ENCODE measurements around the gene CEP41.
"Not testable (repeated sequence)": the region's sequence is repeated elsewhere in the genome, so short reads cannot be mapped to it uniquely, and the experiment has no call there.

Gene CEP41

DNA sequence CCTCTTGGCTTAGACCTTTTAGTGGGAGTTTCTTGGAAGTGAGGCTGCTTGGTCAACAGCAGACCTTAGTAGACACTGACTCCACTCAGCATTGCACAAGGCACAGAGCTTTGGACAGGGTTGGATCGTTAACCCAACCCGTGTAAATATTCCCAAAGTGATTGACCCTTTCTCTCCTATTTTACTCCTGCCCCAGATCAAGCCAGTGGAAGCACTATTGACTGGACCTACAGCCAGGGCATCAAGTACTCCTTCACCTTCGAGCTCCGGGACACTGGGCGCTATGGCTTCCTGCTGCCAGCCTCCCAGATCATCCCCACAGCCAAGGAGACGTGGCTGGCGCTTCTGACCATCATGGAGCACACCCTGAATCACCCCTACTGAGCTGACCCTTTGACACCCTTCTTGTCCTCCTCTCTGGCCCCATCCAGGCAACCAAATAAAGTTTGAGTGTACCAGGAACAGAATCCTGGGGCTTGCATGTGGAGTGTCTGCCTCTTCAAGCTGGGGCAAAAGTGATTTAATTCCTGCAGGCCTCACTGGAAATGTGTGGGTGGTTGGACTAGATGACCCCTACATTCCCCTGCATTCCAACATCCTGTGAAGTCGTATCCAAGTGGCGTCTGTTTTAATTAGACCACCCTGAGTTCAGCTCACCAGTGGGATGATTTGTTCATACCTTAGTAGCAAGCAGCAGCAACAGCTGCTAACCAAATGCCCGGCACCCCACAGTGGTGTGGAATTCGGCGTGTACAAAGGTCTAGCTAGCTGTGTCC lies 53.0 kb downstream of the CEP41 start:
- no peak for DNase-seq (ENCODE audit: low read depth in 2 of 2)

DNA sequence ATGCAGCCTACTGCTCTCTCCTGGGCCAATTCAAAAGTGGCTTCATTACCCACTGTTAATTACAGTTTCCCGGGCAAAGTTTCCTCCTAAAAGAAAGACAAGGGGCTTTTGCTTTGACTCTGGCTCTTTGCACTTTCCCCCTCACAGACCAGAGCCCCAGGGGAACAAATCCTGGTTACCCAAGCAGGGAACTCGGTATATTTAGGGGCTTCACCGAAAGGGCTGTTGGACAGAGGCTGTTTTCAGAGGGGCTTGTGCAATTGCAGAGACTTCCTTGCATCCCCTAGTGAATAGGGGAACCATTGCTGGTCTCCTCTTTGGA lies 53.5 kb downstream of the CEP41 start:
- DNase-seq (ENCODE audit: low read depth in 2 of 2) = no peak

DNA sequence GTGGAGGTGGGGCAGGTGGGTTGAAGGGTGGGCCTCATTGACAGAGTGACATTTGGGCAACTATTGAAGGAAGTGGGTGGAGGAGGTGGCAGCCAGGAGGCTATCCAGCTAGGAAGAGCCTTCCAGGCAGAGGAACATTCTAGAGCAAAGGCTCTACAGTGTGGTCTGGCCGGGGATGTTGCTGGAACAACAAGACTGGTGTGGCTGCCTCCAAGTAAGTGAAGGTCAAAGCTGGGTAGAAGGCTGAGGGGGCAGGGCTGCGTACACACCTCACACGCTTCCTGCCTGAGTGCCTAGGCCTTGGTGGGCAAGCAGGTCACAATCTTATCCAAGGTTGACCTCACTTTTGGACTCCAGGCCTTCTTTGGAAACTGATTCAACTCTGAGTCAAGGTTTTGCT lies 53.9 kb downstream of the CEP41 start:
- no peak for DNase-seq (ENCODE audit: low read depth in 2 of 2)

DNA sequence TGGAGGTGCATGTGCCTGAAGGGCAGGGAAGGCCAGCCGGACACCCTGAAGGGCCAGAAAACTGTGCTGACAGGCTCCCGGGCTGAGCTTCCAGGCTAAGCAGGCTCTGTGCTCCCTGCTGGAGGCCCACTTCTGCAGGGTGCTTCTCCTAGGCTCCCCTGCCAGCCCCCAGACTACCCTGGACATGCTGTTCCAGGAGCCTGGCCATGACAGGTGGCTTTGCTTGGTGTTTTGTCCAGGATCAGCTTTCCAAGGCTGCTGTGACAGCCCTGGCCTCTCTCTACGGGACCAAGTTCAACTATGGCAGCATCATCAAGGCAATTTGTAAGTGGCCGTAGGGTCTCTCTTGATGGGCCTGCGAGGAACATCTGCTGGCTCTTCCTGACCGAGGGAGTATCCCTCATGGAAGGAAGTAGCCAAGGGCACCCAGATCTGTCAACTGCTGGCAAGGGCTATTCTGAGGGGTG lies 55.2 kb downstream of the CEP41 start:
- no peak for DNase-seq (ENCODE audit: low read depth in 2 of 2)

DNA sequence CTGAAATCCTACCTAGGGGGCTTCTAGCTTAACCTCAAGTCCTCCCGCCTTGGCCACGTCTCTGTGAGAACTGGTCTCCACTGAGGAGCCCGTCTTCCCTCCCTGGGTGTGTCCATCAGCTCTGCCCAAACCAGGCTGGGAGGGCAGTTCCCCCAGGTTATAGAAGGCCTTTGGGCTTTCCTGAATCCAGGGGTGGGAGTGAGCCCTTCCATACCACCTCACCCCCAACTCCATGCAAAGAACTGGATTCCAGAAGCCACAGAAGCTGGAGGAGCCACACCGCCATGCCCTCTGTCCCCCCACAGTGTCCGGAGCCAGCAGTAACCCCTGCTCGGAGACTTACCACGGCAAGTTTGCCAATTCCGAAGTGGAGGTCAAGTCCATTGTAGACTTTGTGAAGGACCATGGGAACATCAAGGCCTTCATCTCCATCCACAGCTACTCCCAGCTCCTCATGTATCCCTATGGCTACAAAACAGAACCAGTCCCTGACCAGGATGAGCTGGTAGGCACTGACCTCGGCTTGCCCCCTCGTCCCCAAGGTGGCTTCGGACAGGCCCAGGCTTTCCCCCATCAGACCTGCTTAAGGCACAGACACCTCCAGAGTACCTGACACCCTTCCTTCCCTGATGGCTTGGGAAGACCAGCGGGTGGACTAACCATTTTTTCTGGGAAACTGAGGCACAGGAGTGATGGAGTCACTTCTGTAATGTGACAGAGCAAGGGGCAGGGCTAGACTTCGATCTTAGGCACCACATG lies 55.8 kb downstream of the CEP41 start:
- DNase-seq (ENCODE audit: low read depth in 2 of 2) = no peak

DNA sequence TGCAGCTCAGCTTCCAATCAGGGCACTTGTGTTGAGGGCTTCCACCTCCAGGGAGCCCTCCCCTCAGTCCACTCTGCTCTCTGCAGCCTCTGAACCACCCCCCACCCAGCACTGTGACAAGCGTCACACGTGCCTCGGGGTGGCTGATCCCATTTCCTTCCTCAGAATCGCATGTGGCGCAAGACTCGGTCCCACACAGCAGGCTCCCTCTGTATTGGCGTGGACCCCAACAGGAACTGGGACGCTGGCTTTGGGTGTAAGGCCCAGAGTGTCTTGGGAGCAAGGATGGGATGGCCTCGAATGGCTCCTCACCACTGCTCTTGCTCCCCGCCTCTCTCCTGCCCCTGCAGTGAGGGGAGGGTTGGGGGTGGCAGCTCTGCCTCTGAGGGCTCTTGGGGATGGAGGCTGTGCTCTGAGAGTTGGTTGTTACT lies 56.4 kb downstream of the CEP41 start:
- no peak for DNase-seq (ENCODE audit: low read depth in 2 of 2)

DNA sequence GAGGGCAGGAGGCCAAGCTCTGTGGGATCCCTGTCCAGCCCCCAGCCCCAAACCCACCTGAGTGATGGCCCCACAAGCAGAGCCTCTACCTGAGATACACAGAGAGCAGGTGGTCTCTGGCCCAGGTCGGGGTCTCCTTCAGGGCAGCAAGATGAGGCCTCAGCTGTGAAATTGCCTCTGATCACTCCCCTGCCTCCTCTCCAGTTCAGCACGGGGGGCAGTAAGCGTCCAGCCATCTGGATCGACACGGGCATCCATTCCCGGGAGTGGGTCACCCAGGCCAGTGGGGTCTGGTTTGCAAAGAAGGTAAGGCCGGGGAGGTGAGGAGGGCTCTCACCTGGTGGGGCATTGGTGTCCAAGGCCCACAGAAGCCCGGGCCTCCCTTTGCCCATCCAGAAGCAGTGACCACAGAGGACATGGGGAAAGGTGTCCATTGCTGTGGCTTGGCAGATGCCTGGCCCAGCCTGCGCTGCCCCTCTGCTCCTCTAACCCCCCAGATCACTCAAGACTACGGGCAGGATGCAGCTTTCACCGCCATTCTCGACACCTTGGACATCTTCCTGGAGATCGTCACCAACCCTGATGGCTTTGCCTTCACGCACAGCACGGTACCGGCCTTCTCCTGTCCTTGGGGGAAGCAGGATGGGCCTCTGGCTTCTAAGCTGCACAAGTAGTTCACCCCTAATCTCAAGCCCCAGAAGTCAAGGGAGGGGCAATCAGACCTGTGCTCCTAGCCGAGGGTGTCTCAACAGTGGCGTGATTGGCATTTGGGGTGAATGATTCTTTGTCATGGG lies 57.4 kb downstream of the CEP41 start:
- DNase-seq (ENCODE audit: low read depth in 2 of 2) = no peak

DNA sequence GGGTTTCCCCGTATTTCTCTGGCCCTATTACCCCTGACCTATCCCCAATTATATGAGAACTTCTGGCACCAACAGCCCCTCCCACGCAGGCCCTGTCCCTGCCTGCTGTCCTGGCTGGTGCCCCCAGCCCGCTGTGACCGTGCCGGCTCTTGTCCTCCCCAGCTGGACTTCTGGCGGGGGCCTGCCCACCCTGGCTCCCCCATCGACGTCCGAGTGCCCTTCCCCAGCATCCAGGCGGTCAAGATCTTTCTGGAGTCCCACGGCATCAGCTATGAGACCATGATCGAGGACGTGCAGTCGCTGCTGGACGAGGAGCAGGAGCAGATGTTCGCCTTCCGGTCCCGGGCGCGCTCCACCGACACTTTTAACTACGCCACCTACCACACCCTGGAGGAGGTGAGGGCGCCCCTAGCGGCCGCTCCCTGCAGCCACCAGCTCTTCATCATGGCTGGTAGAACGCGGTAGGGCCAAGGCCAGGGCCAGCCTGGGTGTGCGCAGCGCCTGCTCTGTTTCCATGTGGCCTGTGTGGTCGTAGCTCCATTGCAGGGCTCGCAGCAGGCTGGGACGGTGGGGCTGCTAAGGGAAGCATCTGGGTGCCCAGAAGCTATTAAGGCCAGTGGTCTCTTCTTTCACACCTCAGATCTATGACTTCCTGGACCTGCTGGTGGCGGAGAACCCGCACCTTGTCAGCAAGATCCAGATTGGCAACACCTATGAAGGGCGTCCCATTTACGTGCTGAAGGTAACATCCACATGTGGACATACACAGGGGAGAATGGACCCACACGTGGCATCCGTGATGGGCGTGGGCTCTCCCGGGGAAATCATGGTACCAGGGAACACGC lies 59.1 kb downstream of the CEP41 start:
- DNase-seq (ENCODE audit: low read depth in 2 of 2) = no peak

DNA sequence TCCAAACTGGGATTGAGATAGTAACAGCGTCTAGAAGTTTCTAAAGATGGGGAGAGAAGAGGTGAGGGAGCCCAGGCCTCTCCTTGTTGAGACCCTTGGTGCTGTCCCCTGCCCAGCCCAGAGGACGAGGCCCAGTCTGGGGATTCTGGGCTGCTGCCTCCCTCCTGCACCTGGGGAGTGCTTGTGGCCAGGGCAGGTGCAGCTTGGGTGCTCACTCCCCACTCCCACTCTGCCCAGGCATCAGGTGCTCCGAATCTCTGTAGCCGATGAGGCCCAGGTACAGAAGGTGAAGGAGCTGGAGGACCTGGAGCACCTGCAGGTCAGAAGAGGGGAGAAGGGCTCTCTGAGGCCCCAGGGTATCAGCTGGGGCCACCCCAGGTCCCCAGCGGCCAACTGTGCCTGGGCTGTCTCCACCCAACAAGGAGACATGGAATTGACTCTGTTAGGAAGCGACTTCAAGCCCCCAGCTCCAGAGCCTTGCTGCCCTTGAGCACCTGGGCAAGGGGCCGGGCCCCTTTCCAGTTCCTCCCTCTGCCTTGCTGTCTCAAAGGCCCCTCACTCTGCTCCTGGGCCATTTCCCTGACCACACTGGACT lies 59.9 kb downstream of the CEP41 start:
- no peak for DNase-seq (ENCODE audit: low read depth in 2 of 2)

DNA sequence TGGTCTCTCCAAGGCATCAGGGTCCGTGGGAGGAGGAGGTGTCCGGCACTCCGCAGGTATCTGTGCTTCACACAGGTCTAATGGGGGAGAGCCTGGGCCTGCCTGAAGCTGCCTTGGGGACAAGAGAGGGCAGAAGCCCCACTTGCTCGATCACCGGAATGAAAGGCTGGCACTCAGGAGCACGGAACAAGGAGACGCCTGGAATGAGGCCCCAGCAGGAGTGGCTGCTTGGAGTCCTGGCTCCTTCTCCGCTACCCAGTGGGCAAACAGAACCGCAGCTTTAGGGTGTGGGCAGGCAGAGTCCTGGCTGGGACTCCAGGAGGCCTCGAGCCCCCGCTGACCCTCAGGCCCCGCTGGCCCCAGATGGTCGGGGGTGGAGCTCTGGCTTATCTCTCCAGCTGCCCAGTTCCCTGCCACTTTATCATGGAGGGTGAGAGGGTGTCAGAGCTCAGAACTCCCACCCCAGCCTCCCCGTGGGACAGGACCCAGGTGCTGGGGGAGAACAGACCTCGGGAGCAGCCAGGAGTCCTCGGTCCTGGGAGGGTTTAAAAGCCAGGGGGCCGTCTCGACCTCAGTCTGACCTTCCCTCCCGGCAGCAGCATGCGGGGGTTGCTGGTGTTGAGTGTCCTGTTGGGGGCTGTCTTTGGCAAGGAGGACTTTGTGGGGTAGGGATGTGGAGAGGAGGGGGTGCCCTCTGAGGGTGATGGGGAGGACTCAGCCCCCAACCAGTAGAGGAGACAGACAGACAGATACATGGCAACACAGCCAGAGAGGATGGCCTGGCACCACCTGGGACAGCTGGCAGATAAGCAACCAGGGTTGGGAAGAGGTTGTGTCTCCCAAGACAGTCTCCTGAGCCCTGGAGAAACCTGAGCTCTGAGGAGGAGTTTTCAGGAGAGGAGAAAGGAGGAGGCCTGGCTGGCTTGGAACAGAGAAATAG lies 60.6 kb downstream of the CEP41 start, which contains the start of gene CPA1:
Gene CPA1, plus strand, starts transcription at position 574 of the 940 bp plus-strand sequence. Its CDS starts 27 bp downstream, at position 601.
- DNase-seq (ENCODE audit: low read depth in 2 of 2) = no peak

DNA sequence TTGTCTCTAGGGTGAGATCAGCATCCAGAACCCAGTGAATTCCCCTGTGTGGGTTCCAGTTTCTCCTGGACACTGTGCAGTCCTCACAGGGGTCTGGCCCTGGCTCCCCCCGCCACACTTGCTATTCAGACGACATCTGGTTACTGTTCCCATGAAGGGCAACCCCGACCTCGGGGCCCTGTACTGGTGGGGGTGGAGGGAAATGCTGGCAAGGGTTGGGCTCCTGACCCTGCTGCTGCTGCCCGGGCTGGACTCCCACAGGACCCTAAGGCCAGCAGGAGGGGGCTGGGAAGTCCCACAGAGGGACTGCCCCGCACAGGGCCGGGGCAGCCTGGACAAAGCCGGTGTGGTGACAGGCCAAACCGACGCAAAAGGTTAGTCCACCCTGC lies 61.3 kb downstream of the CEP41 start:
- no peak for DNase-seq (ENCODE audit: low read depth in 2 of 2)

DNA sequence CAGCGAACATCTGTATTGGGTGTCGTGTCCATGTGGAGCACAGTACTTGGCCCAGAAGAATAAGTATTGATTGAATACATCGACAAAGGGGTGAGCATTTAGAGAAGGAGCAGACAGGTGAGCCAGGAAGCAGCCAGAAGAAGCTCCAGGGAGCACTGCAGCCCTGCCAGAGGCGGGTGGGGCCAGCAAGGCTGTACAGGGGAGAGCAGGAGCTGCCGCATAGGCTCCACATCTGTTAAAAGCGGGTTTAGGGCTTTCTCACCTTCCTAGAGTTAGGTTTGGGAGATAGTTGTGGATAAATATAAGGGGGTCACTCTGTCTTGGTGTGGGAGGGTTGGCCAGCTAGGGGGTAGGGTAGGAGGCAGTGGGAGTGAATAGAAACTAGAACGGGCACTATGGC lies 61.8 kb downstream of the CEP41 start:
- DNase-seq (ENCODE audit: low read depth in 2 of 2) = no peak

DNA sequence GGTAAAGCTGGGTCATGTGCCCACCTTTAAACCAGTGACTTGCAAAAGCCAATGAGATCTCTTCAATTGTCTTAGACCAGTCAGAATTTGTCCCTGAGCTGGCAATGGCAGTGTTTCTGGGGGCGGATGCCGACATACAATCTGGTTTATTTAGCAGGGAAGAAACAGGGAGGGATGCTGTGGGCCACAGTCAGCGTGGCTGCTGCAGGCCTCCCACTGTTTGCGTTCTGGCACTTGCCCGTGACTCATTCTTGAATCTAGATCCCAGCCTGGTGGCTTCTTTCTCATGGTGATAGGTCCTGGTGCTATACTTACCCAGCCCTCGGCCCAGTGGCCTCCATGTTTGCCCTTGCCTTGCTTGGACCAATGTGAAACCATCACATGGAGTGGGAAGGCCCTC lies 63.6 kb downstream of the CEP41 start:
- DNase-seq (ENCODE audit: low read depth in 2 of 2) = no peak

DNA sequence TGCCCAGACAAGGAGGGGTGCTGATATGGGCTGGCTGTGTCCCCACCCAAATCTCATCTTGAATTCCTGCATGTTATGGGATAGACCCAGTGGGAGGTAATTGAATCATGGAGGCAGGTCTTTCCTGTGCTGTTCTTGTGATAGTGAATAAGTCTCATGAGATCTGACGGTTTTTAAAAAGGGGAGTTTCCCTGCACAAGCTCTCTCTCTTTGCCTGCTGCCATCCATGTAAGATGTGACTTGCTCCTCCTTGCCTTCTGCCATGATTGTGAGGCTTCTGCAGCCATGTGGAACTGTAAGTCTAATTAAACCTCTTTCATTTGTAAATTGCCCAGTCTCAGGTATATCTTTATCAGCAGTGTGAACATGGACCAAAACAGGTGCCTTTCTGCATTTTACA lies 64.4 kb downstream of the CEP41 start:
- DNase-seq (ENCODE audit: low read depth in 2 of 2) = not testable (repeated sequence)

DNA sequence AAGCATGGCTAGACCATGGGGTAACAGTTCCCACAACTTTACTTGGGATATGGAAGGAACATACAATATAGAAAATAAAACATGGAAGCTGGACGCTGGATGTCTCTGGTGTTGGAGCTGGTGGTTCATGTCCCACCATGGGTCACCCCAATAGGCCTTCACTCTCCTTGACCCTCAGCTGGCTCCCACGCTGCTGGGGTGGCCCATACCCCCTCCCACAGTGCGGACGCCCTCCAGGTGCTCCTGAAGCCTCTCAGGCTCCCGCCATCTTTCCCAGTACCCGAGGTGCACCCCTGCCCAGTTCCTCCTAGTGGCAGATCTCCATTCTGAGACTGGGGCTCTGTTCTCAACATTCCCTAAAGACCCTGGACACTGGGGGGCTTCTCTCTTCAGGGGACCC lies 66.3 kb downstream of the CEP41 start:
- no peak for DNase-seq (ENCODE audit: low read depth in 2 of 2)

DNA sequence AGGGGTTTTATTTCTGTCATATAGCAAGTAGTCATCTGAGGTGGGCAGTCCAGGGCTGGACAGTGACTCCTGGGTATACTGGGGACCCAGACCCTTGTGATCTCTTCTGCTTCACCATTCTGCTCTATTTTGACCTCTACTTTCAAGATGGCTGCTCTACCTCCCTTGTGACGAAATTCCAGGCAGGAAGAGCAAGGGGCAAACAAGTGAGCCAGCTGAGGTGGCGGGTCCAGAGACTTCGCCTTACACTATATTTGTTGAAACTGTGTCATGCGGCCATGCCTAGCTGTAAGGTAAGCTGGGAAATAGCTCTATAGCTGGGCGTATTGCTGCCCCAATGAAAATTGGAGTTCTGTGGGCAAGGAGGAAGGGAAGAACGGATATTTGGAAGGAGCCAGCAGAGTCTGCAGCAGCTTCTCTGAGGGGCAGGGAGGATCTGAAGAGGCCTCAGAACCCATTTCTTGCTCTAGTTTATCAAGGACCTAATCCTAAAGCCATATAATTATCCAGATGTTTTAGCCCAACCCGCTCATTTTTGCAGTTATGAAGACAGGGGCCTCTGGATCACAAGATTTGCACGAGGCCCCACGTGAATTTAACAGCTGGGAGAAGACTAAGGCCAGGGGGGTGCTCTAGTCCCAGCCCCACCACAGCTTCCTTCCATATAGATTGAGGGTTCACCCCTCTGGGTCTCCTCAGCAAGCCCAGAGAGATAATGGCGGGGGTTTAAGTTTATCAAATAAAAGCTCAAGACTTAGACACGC lies 68.2 kb downstream of the CEP41 start:
- no peak for DNase-seq (ENCODE audit: low read depth in 2 of 2)

DNA sequence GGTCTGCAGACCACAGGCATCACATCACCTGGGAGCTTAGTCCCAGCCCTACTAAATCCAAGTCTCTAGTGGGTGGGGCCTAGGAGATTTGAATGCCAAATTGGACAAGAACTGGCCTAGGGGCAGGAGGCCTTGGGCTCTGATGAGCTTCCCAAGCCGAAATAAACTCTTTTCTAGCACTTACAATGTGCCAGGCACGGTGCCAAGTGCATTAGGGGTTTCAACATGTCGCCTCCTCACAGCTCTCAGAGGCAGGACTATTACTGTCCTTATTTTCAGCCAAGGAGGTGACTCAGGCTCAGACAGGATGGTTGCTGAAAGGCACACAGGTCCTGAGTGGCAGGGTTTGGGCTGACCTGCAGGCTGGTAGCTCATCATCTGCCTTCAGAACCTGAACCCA lies 69.8 kb downstream of the CEP41 start:
- DNase-seq (ENCODE audit: low read depth in 2 of 2) = no peak

DNA sequence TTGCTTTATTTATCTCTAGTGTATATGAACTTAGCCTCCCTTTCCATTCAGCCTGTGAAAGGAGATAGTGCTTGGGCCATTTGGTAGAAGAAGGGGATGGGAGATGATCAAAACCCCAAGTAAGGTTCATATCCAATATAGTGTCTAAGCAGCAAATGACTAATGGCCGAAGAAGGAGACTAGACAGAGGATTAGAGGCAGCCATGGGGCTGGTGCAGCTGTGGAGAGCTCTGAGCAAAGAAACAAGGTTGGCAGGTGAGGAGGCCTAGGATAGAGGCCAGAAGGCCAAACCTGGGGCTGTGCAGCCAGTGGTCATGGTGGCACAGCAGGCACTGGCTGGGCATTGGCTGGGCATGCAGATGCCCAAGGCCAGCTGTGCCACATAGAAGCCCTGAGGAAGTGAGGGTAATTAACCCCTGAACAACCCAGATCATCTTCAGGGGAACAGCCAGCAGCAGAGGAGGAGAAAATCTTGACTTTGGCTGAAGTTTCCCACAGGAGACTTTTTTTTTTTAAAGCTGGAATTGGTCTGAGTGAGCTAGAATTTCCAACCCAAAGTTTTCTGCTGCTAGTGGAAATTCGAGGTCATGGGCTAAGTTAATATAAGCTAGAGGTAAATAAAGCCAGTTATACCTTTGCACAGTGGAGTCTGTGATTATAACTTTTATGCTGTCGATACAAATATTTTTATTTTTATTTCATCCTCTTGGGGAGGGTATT lies 70.8 kb downstream of the CEP41 start:
- no peak for DNase-seq (ENCODE audit: low read depth in 2 of 2)

Data from stimulated activated CD4-positive, alpha-beta T cell treated with anti-CD3 and anti-CD28 coated beads, Interleukin-1b, Interleukin-23, amount 100 ng/mL, for 1 hour (primary cell).